ENCODE data around the gene SUGCT. TPM values are rescaled to one million over a fixed set of nuclear protein-coding genes. Genes with fewer than 3 reads are reported as not detected.

SUGCT gene
- polyA plus RNA-seq, 12 donors, result 2.0 to 42.9 (median 2.8) TPM; not detected in 1

- no peak for DNase-seq
Observed at GRCh38 chr7:40907286-40907685, 772.5 kb downstream of the SUGCT start.

DNA sequence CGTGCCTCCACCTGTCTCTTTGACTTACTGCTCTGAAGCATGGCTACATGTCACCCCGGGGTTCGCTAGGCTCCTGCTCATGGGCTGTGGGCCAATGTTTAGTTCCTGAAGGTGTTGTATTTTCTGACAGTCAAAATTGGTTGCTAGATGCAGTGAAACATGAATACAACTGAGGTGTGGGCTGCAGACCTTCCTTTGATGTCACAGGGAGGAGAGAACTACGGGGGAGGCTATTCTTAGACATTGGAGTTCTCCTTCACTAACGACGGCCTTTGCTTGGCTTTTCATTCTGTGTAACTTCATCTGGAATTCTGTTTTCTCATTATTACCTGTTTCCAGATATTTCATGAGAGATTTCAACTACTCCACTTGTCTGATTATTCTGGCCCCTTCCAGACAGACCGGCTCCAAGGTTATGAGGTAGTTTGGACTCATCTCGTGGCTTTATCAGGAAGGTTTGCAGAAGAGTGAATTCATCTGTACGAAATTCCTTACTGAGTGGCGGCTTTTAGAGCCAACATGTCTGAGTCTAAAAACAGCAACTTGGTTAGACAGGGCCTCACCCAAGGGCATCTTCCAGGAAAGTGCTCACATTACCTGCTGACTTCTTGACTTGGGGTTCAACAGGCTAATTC lies 774.7 kb downstream of the SUGCT start:
- DNase-seq, result no peak

Other genes starting within 250 kb of the SUGCT start
- gene CDK13, start 184.7 kb upstream of the SUGCT start, polyA plus RNA-seq (ENCODE audit: insufficient read length in 12 of 12), result 100 to 1,000 TPM in 1 of 12 donors, 10 to 100 TPM in 11; 32.0 to 344 (median 46.9) TPM
- gene MPLKIP, start 383 bp upstream of the SUGCT start, polyA plus RNA-seq (ENCODE audit: insufficient read length in 12 of 12), result 10 to 100 TPM in 11 of 12 donors, not detected in 1; 19.4 to 51.5 (median 22.2) TPM